HS-27A (cell line): Measurements from ENCODE around the gene TIGD2.

Experiments used
- DNase-seq: peaks from one replicate; pipeline ENCODE4 v3.0.0-alpha.2; 2012; ENCODE audit warnings: low read depth, missing footprints

The TIGD2 gene

DNA sequence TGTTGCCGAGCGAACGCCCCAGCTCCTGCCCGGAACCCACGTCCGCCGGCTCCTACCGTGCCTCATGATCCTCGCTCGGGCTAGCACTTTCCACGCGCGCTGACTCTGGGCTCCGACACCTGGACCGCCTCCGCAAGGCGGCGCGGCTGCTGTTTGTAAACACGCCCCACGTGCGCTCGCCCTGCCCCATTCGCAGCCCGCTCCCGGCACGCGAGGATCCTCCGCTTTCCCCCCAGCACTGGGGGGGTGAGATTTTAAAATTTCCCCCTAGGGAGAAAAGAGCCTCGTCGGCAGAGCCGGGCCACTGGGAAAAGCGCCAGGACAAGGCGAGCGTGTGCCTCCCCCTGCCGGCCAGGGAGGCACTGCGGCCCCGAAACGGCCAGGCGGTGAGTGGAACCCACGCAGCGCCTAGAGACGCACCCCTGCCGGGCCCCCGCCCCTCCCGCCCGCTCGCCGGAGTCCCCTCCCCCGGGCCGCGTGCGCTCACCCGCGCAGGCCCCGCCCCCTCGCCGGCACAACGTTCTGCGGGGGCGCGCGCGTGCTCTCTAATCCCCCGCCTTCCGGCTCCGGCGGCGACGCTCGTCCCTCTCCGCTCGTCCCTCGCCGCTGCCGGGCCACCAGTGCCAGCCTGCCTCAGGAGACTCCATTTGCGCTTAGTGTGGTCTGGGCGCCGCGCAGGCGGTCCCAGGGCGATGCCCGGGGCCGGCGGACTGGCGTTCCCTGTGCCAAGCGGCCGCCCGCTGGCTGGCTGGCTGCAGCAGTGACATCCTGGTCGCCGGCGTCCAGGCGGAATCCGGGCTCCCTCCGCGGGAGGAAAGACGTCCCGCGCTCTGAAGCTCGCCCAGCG is at the start of gene TIGD2:
Gene TIGD2, plus strand, starts transcription at position 548 of the 847 bp plus-strand sequence. CDS start 1,442 bp downstream, outside the sequence.
- DNase-seq: peak; percentile 46

DNA sequence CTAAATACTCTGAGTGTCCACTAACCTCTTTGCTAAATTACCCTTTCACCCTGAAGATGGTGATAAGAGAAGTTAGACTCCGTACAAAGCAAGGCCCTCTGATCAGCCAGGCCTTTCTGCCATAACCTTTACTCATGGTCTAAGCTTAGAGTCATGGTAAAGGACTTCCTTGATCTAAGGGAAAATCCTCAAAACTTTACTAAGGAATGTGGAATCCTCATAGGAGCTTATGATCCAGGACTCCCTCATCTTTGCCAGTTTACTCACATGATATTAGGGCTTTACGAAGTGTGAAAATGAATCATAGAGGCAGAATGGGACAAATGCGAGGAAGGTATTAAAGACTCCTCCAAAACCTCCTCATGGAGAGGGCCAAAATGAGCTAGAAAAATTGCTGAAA is 46.5 kb upstream of the TIGD2 start:
- DNase-seq: no peak

DNA sequence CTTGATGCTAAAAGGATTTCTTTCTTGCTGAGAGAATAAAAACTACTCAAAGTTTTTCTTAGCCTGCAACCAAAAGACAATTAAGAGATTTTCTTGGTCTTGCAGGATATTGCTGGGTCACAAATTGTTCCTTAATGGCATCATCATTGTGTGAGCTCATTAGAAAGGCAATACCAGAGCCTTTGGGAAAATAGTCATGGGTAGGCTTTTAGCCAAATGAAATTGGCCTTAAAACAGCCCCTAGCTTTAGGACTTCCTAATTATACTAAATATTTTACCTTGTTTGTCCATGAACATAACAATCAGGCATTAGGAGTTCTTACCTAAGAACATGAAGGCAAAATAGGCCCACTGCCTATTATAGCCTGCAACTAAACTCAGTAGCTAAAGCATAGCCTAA is 43.9 kb upstream of the TIGD2 start:
- DNase-seq: no peak

DNA sequence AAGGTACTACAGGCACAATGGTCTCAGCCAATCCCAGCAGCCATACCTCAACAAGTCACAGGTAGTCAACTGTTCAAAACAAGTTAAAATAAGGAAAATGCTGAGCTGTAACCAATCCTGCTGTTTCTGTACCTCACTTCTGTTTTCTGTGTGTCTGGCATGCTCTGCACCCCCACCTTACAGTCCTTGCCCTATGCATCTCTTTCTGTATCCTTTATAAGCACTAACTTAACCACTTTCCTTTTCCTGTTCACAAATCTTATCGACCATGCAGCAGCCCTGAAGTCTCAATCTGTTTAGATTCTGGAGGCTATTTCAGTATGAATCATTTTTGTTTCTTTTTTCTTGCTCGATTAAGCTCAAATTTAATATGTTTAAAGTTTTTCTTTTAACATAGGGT is 41.9 kb upstream of the TIGD2 start:
- no peak for DNase-seq

DNA sequence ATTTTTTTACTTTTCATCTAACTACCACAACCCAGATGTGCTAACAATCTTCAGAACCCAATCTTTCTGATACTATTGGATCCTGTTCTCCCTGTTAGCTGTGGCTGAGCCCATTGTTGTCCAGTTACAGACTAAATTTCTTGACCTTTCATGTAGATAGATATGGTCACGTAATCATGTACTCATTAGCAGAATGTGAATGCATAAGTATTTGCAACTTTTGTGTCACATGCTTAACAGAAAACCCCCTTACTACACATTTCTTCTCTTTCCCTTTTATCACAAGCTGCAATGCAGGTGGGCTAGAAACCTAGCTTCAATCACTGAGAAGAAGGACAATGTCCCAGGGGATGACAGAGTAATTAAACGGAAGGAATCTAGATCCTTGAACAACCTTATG is 41.3 kb upstream of the TIGD2 start:
- DNase-seq: no peak

DNA sequence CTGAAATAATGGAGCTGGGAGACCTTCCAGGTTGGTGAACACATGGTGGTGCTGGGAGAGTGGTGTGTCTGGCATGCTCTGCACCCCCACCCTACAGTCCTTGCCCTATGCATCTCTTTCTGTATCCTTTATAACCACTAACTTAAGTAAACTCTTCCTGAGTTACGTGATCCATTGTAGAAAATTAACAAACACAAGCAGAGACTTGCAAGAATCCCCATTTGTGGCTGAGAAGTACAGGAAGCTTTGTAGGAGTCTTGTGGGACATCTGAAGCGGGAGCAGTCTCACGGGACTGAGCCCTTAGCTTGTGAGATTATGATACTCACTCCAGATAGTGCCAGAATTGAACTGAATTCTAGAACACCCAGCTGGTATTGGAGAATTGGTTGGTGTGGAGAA is 40.0 kb upstream of the TIGD2 start:
- DNase-seq: no peak

DNA sequence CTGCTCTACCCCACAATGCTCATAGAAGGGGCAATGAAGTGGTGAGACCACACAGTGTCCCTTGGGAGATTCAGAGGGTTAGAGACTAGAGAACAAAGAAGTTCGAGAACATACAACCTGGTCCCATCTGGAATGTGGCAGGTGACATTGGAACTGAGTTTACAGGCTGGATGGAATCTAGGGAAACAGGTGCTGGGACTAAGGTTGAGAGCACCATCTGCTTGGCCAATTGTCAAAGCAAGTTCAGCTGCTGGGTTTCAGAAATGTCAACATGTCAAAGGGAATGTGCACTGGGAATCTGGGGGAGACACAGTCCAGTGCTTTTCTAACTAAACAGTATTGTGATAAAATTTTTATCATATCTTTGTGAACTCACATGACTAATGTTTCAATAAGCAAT is 38.4 kb upstream of the TIGD2 start:
- DNase-seq: no peak

DNA sequence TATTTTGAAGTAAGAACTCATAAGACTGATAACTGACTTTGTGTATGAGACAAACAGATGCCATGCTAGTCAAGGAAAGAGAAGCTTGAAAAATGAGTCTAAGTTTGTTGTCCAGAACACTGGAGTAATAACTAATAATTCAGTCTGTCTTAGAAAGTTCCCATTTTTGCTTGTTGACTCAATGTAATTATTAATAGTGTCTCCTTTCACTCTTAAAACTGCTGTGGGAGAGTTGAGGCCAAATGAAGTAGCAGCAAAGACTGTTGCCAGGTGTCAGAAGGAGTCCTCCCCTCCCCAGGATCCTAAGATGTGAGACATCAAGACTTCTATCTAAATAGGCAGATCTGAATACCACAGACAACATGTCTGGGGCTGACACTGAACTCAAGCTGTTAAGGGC is 33.6 kb upstream of the TIGD2 start:
- DNase-seq: no peak

DNA sequence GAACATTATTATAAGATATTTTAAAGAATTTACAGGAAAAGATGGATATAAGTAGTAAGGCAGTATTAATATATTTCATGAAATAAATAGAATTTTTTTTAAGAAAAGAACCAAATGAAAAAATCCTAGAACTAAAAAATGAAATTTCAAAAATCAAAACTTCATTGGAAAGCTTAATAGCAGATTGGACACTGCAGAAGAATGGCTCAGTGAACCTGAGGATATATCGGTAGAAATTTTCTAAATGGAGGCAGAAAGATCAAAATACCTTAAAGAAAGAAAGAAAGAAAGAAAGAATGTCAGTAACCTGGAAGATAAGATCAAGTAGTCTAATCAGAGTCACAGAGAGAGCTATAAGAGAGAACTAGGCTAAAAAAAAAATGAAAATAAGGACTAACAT is 33.0 kb upstream of the TIGD2 start:
- no peak for DNase-seq

DNA sequence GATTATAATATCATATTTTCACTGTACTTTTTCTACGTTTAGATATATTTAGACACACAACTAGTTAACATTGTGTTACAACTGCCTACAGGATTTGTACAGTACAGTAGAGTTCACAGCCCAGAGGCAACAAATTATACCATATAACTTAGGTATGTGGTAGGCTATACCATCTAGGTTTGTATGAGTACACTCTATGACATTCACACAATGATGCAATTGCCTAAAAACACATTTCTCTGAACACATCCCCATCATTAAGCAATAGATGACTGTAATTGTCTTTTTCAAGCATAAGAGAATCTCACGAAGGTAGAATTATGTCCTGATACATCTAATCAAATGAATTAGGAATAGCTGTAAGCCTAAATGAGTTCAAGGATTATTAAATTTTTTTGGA is 12.3 kb upstream of the TIGD2 start:
- DNase-seq: no peak

DNA sequence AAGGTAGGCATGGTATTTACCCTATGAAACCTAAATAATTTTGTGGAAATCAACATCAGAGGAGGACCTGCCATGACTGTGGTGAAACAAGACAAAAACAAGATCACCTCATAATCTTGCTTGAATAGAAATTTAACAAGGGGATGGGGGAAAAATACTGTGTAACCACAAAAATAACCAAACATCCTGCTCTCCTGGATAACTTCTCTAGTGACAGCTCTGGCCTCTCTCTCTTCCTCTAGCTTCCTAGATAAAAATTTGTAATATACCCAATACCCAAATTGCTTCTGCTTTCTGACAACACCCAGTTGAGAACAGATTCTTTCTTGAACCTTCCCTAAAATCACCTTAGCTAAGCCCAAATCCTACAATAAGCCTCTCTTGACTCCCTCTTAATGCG is 11.9 kb upstream of the TIGD2 start:
- no peak for DNase-seq

DNA sequence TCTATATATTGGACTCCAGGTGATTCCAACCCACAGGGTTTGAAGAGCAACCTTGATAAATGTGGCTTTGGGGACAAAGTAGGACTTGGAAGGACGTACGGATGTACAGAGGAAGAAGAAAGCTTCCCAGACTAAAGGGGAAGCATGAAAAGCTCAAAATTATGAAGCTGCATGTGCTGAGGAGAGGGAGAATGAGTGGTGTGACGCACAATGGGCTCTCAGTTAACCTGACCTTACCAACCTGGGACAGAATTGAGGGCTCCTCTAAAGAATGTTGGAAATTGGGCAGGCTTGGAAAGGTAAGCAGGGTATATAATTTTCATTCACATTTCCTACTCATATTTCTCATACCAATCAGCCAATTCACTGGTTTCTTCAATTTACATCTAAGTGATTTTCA is 10.5 kb upstream of the TIGD2 start:
- no peak for DNase-seq

DNA sequence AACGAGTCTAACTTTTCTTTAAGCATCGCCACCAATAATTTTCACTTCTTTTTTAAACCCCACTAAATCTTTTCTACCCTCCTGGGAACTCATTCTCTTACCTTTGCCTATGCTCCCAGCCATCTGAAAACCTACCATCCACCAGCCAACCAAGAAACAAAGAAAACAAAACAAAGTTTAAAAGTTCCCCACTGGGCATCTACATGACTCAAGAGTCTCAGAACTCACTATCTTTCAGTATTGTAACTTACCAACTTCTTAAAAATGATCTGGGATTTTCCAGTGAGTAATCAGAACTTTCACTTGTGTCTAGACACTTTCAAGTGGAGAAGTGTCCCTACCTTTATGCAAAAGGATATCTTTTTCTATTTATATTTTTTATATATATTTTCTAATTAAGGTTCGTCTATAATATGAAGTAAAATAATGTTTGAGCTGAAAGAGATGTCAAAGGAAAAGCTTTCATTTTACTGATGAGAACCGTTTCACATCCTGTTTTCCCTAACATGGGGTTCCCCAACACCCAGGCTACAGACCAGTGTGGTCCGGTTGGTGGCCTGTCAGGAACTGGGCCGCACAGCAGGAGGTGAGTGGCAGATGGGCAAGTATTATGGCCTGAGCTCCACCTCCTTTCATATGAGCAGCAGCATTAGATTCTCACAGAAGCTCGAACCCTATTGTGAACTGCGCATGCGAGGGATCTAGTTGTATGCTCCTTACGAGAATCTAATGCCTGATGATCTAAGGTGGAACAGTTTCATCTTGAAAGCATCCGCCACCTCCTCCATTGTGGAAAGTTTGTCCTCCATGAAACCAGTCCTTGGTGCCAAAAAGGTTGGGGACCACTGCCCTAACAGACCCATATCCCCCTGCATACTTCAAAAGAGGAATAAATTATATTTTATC is 9.8 kb upstream of the TIGD2 start:
- DNase-seq: no peak

DNA sequence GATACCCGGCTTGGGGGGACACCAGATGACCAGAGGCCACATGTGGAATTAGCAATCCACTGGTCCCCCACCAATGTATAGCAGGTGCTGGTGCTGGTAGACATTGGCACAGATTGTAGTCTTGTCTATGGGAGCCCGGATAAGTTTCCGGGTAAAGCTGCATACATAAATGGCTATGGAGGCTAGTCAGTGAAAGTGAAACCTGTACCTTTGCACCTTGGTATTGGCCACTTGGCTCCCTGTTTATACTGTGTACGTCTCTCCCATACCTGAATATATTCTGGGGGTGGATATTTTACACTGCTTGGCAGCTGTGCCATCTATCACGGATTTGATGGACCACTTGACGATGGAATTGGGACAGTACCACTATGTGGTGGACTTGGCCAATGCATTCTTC is 5.6 kb upstream of the TIGD2 start:
- no peak for DNase-seq

DNA sequence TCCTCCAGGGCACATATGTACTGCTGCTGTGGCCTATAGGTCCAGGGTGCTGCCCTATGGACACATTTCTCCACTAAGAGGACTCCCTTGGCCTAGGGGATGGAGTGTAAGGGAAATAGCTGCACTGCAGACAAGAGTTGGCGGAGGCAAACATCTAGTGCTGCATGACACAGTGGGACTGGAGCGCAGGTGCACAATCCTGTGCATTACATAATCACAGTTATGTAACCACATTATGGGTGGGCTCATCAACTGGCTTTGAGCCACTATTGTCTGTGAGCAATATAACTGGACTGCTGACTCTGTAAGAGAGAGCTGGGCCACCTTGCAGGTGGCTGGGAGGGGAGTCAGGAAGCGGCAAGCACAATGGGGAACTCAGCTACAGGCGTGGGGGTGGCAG is 3.2 kb upstream of the TIGD2 start:
- DNase-seq: no peak

DNA sequence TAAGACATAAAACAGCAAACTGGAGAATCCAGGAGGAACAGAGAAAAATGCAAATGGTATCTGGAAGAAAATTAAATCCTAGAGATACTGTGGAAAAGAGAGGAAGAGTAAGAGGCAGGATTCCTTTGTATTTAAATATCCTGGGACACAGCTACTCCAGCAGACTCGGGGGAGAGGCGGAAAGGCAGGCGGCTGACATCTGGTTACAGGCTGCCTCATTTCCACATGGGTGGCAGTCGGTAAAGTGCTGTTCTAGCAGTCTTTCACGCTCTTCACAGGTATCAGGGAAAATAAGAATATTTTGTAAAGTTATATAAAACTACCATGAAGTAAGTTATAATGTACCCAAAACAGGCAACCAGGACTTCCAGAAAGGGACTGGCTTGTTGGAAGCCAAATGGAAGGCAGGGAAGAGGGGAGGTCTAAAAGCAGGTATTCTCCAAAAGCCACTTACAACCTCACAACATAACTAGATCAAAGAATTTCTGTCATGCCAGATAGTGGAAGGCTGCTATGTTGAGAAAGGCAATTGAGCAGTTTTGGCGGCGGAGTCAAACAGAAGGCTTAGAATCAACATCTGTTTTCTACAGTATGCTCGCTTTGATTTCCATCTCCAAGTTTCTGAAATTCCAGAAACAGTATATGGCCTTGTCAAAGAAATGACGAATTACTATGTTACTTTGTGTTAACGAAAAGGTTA is 1.3 kb upstream of the TIGD2 start:
- no peak for DNase-seq

DNA sequence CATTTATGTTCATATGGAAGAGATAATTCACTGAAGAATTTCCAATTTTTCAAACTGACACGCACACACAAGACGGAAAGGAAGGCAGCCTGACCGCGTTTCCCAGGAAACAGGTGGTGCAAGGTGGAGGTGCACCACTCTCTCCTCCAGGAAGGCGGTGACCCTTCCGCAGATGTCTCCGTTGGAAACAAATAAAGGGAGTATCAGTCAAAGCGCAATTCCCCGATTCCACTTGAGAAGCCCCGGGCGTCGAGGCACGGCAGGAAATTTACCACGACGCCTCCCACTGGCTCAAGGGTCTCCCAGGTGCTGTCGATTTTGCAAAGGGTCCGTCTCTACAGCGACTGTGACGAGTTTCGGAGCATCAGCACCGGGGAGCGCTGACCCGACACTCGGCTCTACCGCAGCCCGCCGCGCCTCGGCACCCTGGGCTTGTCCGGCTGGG is 770 bp upstream of the TIGD2 start:
- DNase-seq: no peak

DNA sequence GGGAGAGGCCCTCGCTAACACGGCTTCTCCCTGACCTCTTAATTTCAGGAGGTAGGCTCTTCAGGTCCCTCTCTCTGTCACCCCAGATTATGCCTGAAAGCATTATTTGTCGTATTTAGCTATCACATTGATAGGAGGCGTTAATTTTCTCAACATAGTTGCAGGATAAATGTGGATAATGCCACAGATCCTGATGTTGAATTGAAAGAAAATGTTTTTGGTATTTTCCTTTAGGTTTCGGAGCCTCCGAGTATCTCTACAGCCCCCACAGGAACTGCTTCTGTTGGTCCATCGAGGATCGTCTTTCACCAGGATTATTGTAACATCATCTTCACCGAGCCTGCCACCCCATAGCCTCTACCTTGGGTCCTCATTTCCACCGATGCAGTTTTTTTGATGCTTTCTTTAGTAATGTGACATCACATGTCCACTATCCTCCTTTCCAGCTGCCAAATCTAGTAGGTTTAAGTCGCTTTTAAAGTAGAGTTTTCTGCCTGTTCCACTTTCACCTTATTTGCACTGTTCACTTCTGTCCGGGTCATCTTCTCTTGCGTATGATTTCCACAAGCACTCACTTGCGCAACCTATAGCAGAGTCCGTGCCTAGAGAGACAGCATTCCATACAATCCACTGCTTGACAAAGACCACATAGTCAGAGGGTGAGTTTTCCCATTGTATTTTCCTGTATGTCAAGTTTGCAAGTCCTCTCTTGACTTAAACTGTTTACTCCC is 665 bp downstream of the TIGD2 start:
- DNase-seq: peak; percentile 59

DNA sequence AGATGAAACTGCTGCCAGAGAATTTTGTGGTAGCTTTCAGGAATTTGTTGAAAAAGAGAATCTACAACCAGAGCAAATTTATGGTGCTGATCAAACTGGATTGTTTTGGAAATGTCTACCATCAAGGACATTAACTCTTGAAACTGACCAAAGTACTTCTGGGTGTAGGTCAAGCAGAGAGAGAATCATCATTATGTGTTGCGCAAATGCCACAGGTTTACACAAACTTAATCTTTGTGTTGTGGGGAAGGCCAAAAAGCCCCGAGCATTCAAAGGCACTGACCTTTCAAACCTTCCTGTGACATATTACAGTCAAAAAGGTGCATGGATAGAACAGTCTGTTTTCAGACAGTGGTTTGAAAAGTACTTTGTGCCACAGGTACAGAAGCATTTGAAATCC is 2.1 kb downstream of the TIGD2 start:
- no peak for DNase-seq

DNA sequence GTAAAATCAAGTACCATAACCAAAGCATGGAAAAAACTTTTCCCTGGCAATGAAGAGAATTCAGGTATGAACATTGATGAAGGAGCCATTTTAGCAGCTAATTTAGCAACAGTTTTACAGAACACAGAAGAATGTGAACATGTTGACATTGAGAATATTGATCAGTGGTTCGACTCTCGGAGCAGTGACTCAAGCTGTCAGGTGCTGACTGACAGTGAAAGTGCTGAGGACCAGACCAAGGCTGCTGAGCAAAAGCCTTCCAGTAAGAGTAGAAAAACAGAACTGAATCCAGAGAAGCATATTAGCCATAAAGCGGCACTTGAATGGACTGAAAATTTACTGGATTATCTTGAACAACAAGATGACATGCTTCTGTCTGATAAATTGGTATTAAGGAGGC is 2.8 kb downstream of the TIGD2 start:
- DNase-seq: no peak

DNA sequence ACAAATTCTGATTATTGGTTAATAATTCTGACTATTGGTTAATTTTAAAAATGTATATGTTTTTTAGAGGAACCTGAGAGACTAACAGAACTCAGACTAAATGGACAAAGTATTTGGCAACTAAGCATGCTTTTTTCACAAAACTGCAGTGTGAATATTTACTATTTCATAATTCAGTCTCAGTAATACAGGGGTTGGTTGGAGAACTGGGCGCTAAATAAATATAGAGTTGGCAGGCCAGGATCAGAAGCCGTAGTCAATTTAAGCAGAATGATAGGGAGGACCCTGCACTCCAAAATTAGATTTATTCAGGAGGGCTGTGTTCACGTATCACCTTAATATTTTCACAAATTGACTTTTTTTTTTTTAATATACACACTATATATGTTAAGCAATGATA is 5.8 kb downstream of the TIGD2 start:
- no peak for DNase-seq

DNA sequence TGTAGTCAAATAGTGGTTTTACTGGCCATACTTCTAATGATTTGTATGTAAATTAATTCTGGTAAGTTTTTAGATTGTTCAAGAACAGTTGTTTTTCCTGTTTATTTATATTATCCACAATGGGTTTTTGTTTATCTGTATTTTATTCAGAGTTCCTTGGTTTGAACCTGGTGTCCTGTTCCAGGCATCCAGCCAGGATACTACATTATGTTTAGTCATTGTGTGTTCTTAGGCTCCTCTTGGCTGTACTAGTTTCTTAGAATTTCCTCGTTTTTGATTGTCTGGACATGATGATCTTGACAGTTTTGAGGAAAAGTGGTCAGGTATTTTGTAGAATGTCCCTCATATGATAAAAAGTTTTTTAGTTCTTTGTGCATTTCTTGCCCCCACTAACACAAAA is 7.8 kb downstream of the TIGD2 start:
- DNase-seq: no peak
